H1 (cell line): ENCODE data around the gene NLRC5.
"Not testable (repeated sequence)": the region's sequence is repeated elsewhere in the genome, so short reads cannot be mapped to it uniquely, and the experiment has no call there.

Experiments
- CTCF ChIP-seq, 3 experiments: IDR thresholded peaks; 1 replicate in 2 of 3; 2 replicates in 1 of 3; pipeline versions ENCODE4 v1.5.1 to v1.6.1; 2011; ENCODE audit warnings: low read length in 3 of 3, mild to moderate bottlenecking in 3 of 3, inconsistent platforms in 2 of 3, low read depth in 1 of 3, moderate library complexity in 1 of 3; ENCODE audit not compliant: insufficient read depth in 1 of 3; ENCODE audit errors: control extremely low read depth in 1 of 3
- EZH2 ChIP-seq: fragments of 200-600 bp; sonication (generic); IDR thresholded peaks from 2 replicates; pipeline ENCODE4 v1.7.1; 2012; ENCODE audit warnings: low read depth, mild to moderate bottlenecking, moderate library complexity, low read length, inconsistent platforms; ENCODE audit not compliant: severe bottlenecking
- FOSL1 ChIP-seq: IDR thresholded peaks from 2 replicates; pipeline ENCODE4 v1.6.1; 2011; ENCODE audit warnings: mild to moderate bottlenecking, low read depth, low read length, moderate library complexity; ENCODE audit not compliant: insufficient read depth
- GABPA ChIP-seq: IDR thresholded peaks from 2 replicates; pipeline ENCODE4 v1.6.1; 2011; ENCODE audit warnings: mild to moderate bottlenecking, low read length, moderate library complexity, borderline replicate concordance; ENCODE audit not compliant: insufficient read depth
- POLR2A ChIP-seq, 2 experiments: IDR thresholded peaks; 1 replicate in 1 of 2; 2 replicates in 1 of 2; pipeline ENCODE4 v1.6.1; 2011; ENCODE audit warnings: low read depth in 2 of 2, low read length in 2 of 2, mild to moderate bottlenecking in 2 of 2; ENCODE audit errors: control extremely low read depth in 1 of 2
- RAD21 ChIP-seq, 2 experiments: IDR thresholded peaks in 1 of 2; conservative IDR thresholded peaks in 1 of 2; 2 replicates each; pipeline ENCODE4 v1.6.1; 2011; ENCODE audit warnings: low read depth in 2 of 2, low read length in 2 of 2, improper control_type of control experiment in 1 of 2, inconsistent platforms in 1 of 2, mild to moderate bottlenecking in 1 of 2, moderate library complexity in 1 of 2
- RFX5 ChIP-seq: IDR thresholded peaks from 2 replicates; pipeline ENCODE4 v1.6.1; 2011; ENCODE audit warnings: low read depth, low read length, improper control_type of control experiment, borderline replicate concordance
- SAP30 ChIP-seq: fragments of 300-600 bp; sonication (generic); IDR thresholded peaks from 2 replicates; pipeline ENCODE4 v1.7.1; 2012; ENCODE audit warnings: low read length, moderate library complexity, mild to moderate bottlenecking, inconsistent platforms; ENCODE audit not compliant: insufficient read depth, insufficient replicate concordance
- SIX5 ChIP-seq: IDR thresholded peaks from 2 replicates; pipeline ENCODE4 v1.6.1; 2011; ENCODE audit warnings: mild to moderate bottlenecking, low read depth, low read length
- TAF1 ChIP-seq: IDR thresholded peaks from 2 replicates; pipeline ENCODE4 v1.6.1; 2011; ENCODE audit warnings: mild to moderate bottlenecking, low read depth, low read length
- USF2 ChIP-seq: IDR thresholded peaks from 2 replicates; pipeline ENCODE4 v1.6.1; 2011; ENCODE audit warnings: low read length, improper control_type of control experiment
- YY1 ChIP-seq: IDR thresholded peaks from 2 replicates; pipeline ENCODE4 v1.6.1; 2011; ENCODE audit warnings: low read depth, mild to moderate bottlenecking, low read length

GRCh38 chr16:56973899-56974298, 15.5 kb upstream of the NLRC5 start:
- TF ChIP-seq GABPA; CTCF (IDR thresholded peaks at IDR 0.05; ENCODE audit: control extremely low read depth in 1 of 3, insufficient read depth in 1 of 3, low read depth in 1 of 3, low read length in 3 of 3); SIX5; RAD21 (IDR thresholded peaks at IDR 0.05 in 1 of 2, conservative IDR thresholded peaks at IDR 0.05 in 1 of 2; ENCODE audit: low read depth in 2 of 2, low read length in 2 of 2); POLR2A (IDR thresholded peaks at IDR 0.05; ENCODE audit: control extremely low read depth in 1 of 2, low read depth in 2 of 2, low read length in 2 of 2); EZH2; USF2; TAF1; FOSL1; RFX5; SAP30; YY1: not testable (repeated sequence)
